Stimulated activated CD8-positive, alpha-beta memory T cell treated with anti-CD3 and anti-CD28 coated beads, Interleukin-7, amount 100 ng/mL, for 4 hours (primary cell): ENCODE data around the gene ZNF708.
"Not testable (repeated sequence)": the region's sequence is repeated elsewhere in the genome, so short reads cannot be mapped to it uniquely, and the experiment has no call there.

Experiments used
- DNase-seq, 2 donors: peaks; one replicate each; pipeline ENCODE4 v3.0.0-alpha.2; 2020; ENCODE audit warnings: low read depth in 2 of 2

ZNF708 gene

DNA sequence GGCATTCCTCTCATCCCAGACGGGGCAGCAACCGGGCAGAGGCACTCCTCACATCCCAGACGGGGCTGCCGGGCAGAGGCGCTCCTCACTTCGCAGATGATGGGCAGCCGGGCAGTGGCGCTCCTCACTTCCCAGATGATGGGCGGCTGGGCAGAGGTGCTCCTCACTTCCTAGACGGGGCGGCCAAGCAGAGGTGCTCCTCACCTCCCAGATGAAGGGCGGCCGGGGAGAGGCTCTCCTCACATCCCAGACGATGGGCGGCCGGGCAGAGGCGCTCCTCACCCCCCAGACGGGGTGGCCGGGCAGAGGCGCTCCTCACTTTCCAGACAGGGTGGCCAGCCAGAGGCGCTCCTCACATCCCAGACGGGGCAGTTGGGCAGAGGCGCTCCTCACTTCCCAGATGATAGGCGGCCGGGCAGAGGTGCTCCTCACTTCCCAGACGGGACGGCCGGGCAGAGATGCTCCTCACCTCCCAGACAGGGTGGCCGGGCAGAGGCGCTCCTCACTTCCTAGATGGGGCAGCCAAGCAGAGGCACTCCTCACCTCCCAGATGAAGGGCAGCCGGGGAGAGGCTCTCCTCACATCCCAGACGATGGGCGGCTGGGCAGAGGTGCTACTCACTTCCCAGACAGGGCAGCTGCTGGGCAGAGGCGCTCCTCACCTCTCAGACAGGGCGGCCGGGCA is 68.9 kb downstream of the ZNF708 start:
- no peak for DNase-seq

DNA sequence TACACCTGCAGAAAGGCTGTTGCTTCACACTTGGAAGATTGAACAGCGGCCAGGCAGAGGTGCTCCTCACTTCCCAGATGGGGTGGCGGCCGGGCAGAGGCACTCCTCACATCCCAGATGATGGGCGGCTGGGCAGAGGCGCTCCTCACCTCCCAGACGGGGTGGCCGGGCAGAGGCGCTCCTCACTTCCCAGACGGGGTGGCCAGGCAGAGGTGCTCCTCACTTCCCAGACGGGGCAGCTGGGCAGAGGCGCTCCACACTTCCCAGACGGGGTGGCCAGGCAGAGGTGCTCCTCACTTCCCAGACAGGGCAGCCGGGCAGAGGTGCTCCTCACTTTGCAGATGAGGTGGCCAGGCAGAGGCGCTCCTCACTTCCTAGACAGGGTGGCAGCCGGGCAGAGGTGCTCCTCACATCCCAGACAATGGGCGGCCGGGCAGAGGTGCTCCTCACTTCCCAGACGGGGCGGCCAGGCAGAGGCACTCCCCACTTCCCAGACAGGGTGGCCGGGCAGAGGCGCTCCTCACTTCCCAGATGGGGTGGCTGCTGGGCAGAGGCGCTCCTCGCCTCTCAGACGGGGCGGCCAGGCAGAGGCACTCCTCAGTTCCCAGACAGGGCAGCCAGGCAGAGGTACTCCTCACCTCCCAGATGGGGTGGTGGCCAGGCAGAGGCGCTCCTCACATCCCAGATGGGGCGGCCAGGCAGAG is 69.6 kb downstream of the ZNF708 start:
- DNase-seq = not testable (repeated sequence)

DNA sequence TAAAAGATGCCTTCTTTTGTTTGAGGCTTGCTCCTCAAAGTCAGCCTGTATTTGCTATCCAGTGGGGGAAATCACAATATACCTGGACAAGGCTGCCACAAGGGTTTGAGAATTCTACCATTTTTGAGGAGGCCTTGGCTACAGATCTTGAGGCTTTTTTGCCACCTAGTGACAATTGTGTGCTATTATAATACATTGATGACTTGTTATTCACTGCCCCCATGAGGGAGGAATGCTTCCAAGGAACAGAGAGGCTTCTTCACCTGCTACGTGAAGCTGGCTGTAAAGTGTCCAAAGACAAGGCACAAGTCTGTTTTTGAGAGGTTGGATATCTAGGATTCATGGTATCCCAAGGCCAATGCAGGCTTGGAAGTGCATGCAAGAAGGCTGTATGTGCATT is 72.5 kb downstream of the ZNF708 start:
- DNase-seq = no peak
